CD4-positive, CD25-positive, alpha-beta regulatory T cell (primary cell): ENCODE results near the gene SSR1. TPM values are rescaled to one million over a fixed set of nuclear protein-coding genes. Genes with fewer than 3 reads are reported as not detected.

Experiments
- ATAC-seq, 2 donors: fragments of 150-1000 bp; cut with Tn5 transposase; one replicate each; pipeline ENCODE4 v1.10.0; 2021; ENCODE audit warnings: low read depth in 2 of 2, moderate number of reproducible peaks in 2 of 2, moderate library complexity in 1 of 2
- DNase-seq, 3 donors: peaks; one replicate each; pipeline versions ENCODE4 v3.0.0 to v3.0.0-alpha.2; 2012 to 2022; ENCODE audit warnings: mixed read lengths in 1 of 3
- H3K27ac ChIP-seq: one replicate; pipeline ENCODE4 v1.7.0; 2013; ENCODE audit warnings: mild to moderate bottlenecking, low read length; ENCODE audit not compliant: insufficient read depth, poor library complexity, severe bottlenecking
- H3K27me3 ChIP-seq: one replicate; pipeline ENCODE4 v1.7.0; 2013; ENCODE audit warnings: low read length; ENCODE audit not compliant: control insufficient read depth, insufficient read depth
- H3K36me3 ChIP-seq: one replicate; pipeline ENCODE4 v1.7.0; 2013; ENCODE audit warnings: mild to moderate bottlenecking, low read length, moderate library complexity; ENCODE audit not compliant: control insufficient read depth, insufficient read depth
- H3K4me1 ChIP-seq: 2 replicates; pipeline ENCODE4 v1.7.0; 2013; ENCODE audit warnings: mild to moderate bottlenecking, low read length; ENCODE audit not compliant: insufficient read depth, control insufficient read depth, poor library complexity, severe bottlenecking
- H3K4me3 ChIP-seq: one replicate; pipeline ENCODE4 v1.7.0; 2013; ENCODE audit warnings: low read depth, mild to moderate bottlenecking, low read length, moderate library complexity
- H3K9me3 ChIP-seq, 2 experiments: 1 replicate in 1 of 2; 2 replicates in 1 of 2; pipeline ENCODE4 v1.7.0; 2013; ENCODE audit warnings: low read length in 2 of 2, mild to moderate bottlenecking in 1 of 2, moderate library complexity in 1 of 2; ENCODE audit not compliant: control insufficient read depth in 2 of 2
- H3K27ac Mint-ChIP-seq, 3 donors: one replicate each; pipeline ENCODE4 v1.8.0; 2020 to 2022; ENCODE audit warnings: mild to moderate bottlenecking in 3 of 3, mixed read lengths in 3 of 3, moderate library complexity in 2 of 3
- H3K27me3 Mint-ChIP-seq: one replicate; pipeline ENCODE4 v1.8.0; 2022; ENCODE audit warnings: mild to moderate bottlenecking, mixed read lengths
- H3K36me3 Mint-ChIP-seq: one replicate; pipeline ENCODE4 v1.8.0; 2020; ENCODE audit warnings: mixed read lengths
- H3K4me1 Mint-ChIP-seq, 4 donors: one replicate each; pipeline ENCODE4 v1.8.0; 2020 to 2022; ENCODE audit warnings: mixed read lengths in 4 of 4, mild to moderate bottlenecking in 1 of 4
- H3K4me3 Mint-ChIP-seq, 4 donors: one replicate each; pipeline ENCODE4 v1.8.0; 2020 to 2022; ENCODE audit warnings: mild to moderate bottlenecking in 4 of 4, mixed read lengths in 4 of 4, moderate library complexity in 3 of 4
- H3K9me3 Mint-ChIP-seq, 7 donors: one replicate each; pipeline ENCODE4 v1.8.0; 2020 to 2022; ENCODE audit warnings: mixed read lengths in 7 of 7, mild to moderate bottlenecking in 3 of 7, moderate library complexity in 2 of 7
- polyA plus RNA-seq, 4 donors: library from polyadenylated mRNA; unstranded; fragments of 300-500 nt; fragmentation: Illumina TruSeq; gene quantifications; one replicate each; pipeline ENCODE4 v1.2.3, GENCODE V29; 2021
- total RNA-seq: library from RNA; stranded (reverse); gene quantifications from one replicate; pipeline ENCODE4 v1.2.3, GENCODE V29; 2022

SSR1 gene
- total and polyA plus RNA-seq, 5 donors from 2014 or later = 81.0 to 207 (median 164) TPM

GRCh38 chr6:7238900-7239589 lies 74.0 kb downstream of the SSR1 start:
- peaks cover 27% of the 10 kb centered on the region for H3K36me3 Mint-ChIP-seq
- DNase-seq (peak; percentile 31 to 73 (median 50)), ATAC-seq (peak in 1 of 2 donors; percentile 58)
- no peak overlapping the region for H3K4me3 Mint-ChIP-seq
- Histone ChIP-seq H3K36me3 (peaks cover 39% of the 10 kb centered on the region), H3K27me3 (no peaks in the 10 kb centered on the region), H3K9me3 (no peaks in the 10 kb centered on the region), H3K27ac (no peak overlapping the region), H3K4me1 (peaks cover 4% of the 10 kb centered on the region), H3K4me3 (no peak overlapping the region)
- H3K9me3 Mint-ChIP-seq = no peaks in the 10 kb centered on the region
- H3K27me3 Mint-ChIP-seq = no peaks in the 10 kb centered on the region
- H3K4me1 Mint-ChIP-seq = peaks cover 6 to 20% (median 12%) of the 10 kb centered on the region in 4 donors
- peak overlapping the region in 1 of 3 donors; percentile 55 for H3K27ac Mint-ChIP-seq

GRCh38 chr6:7238526-7238899 lies 74.5 kb downstream of the SSR1 start:
- no peaks in the 10 kb centered on the region for H3K9me3 ChIP-seq
- H3K9me3 Mint-ChIP-seq = no peaks in the 10 kb centered on the region
- no peak overlapping the region for H3K27ac ChIP-seq
- no peaks in the 10 kb centered on the region for H3K27me3 ChIP-seq
- peaks cover 4 to 20% (median 11%) of the 10 kb centered on the region in 4 donors for H3K4me1 Mint-ChIP-seq
- no peaks in the 10 kb centered on the region for H3K27me3 Mint-ChIP-seq
- H3K4me3 ChIP-seq = no peak overlapping the region
- ATAC-seq (no peak), DNase-seq (no peak)
- H3K36me3 Mint-ChIP-seq = peaks cover 27% of the 10 kb centered on the region
- no peak overlapping the region for H3K27ac Mint-ChIP-seq
- no peak overlapping the region for H3K4me3 Mint-ChIP-seq
- peaks cover 4% of the 10 kb centered on the region for H3K4me1 ChIP-seq
- H3K36me3 ChIP-seq = peaks cover 44% of the 10 kb centered on the region

- peaks cover 27% of the 10 kb centered on the region for H3K36me3 Mint-ChIP-seq
- Histone ChIP-seq H3K9me3 (no peaks in the 10 kb centered on the region), H3K4me3 (no peak overlapping the region), H3K27ac (no peak overlapping the region), H3K27me3 (no peaks in the 10 kb centered on the region), H3K4me1 (no peaks in the 10 kb centered on the region), H3K36me3 (peaks cover 46% of the 10 kb centered on the region)
- no peaks in the 10 kb centered on the region for H3K27me3 Mint-ChIP-seq
- no peaks in the 10 kb centered on the region for H3K9me3 Mint-ChIP-seq
- no peak overlapping the region for H3K4me3 Mint-ChIP-seq
- H3K4me1 Mint-ChIP-seq = peaks cover 0 to 15% (median 6%) of the 10 kb centered on the region in 4 donors
- ATAC-seq (no peak), DNase-seq (no peak)
- peak overlapping the region in 1 of 3 donors; percentile 32 for H3K27ac Mint-ChIP-seq
These were observed 75.3 kb downstream of the SSR1 start for GRCh38 chr6:7237653-7238188.

- DNase-seq (no peak), ATAC-seq (peak in 1 of 2 donors; percentile 25)
- no peak overlapping the region for H3K4me3 ChIP-seq
- H3K27ac Mint-ChIP-seq = peak overlapping the region in 1 of 3 donors; percentile 91
- peaks cover 49% of the 10 kb centered on the region for H3K36me3 ChIP-seq
- H3K9me3 Mint-ChIP-seq = no peaks in the 10 kb centered on the region
- no peaks in the 10 kb centered on the region for H3K27me3 ChIP-seq
- no peak overlapping the region for H3K27ac ChIP-seq
- no peaks in the 10 kb centered on the region for H3K27me3 Mint-ChIP-seq
- H3K4me1 ChIP-seq = no peaks in the 10 kb centered on the region
- H3K36me3 Mint-ChIP-seq = peaks cover 35% of the 10 kb centered on the region
- no peak overlapping the region for H3K4me3 Mint-ChIP-seq
- peaks cover 0 to 18% (median 6%) of the 10 kb centered on the region in 4 donors for H3K4me1 Mint-ChIP-seq
- H3K9me3 ChIP-seq = no peaks in the 10 kb centered on the region
These were observed 76.4 kb downstream of the SSR1 start for GRCh38 chr6:7236306-7237209.

GRCh38 chr6:7235712-7236305 lies 77.2 kb downstream of the SSR1 start:
- Histone ChIP-seq H3K9me3 (no peaks in the 10 kb centered on the region), H3K36me3 (peaks cover 52% of the 10 kb centered on the region), H3K27ac (no peak overlapping the region), H3K4me3 (no peak overlapping the region), H3K27me3 (no peaks in the 10 kb centered on the region), H3K4me1 (no peaks in the 10 kb centered on the region)
- Mint-ChIP-seq H3K4me1 (peaks cover 0 to 18% (median 4%) of the 10 kb centered on the region in 4 donors), H3K4me3 (no peak overlapping the region), H3K36me3 (peaks cover 28% of the 10 kb centered on the region), H3K27ac (peak overlapping the region in 2 of 3 donors; percentile 55 to 91), H3K27me3 (no peaks in the 10 kb centered on the region), H3K9me3 (no peaks in the 10 kb centered on the region)
- no peak for ATAC-seq
- DNase-seq = no peak

- peaks cover 53% of the 10 kb centered on the region for H3K36me3 ChIP-seq
- no peak overlapping the region for H3K27ac ChIP-seq
- no peak for DNase-seq
- Mint-ChIP-seq H3K4me1 (peaks cover 0 to 18% (median 4%) of the 10 kb centered on the region in 4 donors), H3K9me3 (no peaks in the 10 kb centered on the region), H3K27me3 (no peaks in the 10 kb centered on the region), H3K27ac (peak overlapping the region in 2 of 3 donors; percentile 18 to 75), H3K36me3 (peaks cover 27% of the 10 kb centered on the region), H3K4me3 (no peak overlapping the region)
- H3K9me3 ChIP-seq = no peaks in the 10 kb centered on the region
- H3K27me3 ChIP-seq = no peaks in the 10 kb centered on the region
- H3K4me1 ChIP-seq = no peaks in the 10 kb centered on the region
- H3K4me3 ChIP-seq = no peak overlapping the region
- no peak for ATAC-seq
These were observed 78.5 kb downstream of the SSR1 start for GRCh38 chr6:7234547-7234946.

- peaks cover 69% of the 10 kb centered on the region for H3K36me3 ChIP-seq
- no peaks in the 10 kb centered on the region for H3K4me1 ChIP-seq
- no peak for DNase-seq
- Mint-ChIP-seq H3K27ac (peak overlapping the region in 2 of 3 donors; percentile 54 to 56), H3K4me1 (peaks cover 0 to 15% (median 4%) of the 10 kb centered on the region in 4 donors), H3K36me3 (peaks cover 42% of the 10 kb centered on the region), H3K4me3 (no peak overlapping the region), H3K27me3 (no peaks in the 10 kb centered on the region), H3K9me3 (no peaks in the 10 kb centered on the region)
- no peaks in the 10 kb centered on the region for H3K9me3 ChIP-seq
- ATAC-seq = no peak
- H3K27me3 ChIP-seq = no peaks in the 10 kb centered on the region
- no peak overlapping the region for H3K27ac ChIP-seq
- no peak overlapping the region for H3K4me3 ChIP-seq
These were observed 80.6 kb downstream of the SSR1 start for GRCh38 chr6:7232351-7232750.
